ENCODE results near the gene ZBED4. TPM values are rescaled to one million over a fixed set of nuclear protein-coding genes. Genes with fewer than 3 reads are reported as not detected.

The ZBED4 gene
- total RNA-seq, 1 donor from 2014 or later: 11.0 TPM

- DNase-seq (ENCODE audit: low read depth in 2 of 2): no peak
These were observed 68.0 kb downstream of the ZBED4 start for GRCh38 chr22:49921508-49922278.

DNA sequence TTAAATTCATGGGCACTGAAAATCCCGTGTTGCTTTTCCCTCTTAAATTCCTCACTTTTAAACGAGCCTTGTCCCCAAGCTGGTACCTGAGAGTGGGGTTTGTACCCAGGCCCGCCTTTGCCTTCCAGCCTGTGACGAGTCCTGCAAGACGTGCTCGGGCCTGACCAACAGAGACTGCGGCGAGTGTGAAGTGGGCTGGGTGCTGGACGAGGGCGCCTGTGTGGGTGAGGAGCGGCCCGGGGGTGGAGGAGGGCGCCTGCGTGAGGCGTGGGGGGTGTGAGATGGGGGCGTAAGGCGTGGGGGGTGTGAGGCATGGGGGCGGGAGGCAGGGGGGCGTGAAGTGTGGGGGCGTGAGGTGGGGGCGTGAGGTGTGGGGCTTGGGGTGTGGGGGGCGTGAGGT, 68.8 kb downstream of the ZBED4 start:
- no peak for DNase-seq (ENCODE audit: low read depth in 2 of 2)

DNA sequence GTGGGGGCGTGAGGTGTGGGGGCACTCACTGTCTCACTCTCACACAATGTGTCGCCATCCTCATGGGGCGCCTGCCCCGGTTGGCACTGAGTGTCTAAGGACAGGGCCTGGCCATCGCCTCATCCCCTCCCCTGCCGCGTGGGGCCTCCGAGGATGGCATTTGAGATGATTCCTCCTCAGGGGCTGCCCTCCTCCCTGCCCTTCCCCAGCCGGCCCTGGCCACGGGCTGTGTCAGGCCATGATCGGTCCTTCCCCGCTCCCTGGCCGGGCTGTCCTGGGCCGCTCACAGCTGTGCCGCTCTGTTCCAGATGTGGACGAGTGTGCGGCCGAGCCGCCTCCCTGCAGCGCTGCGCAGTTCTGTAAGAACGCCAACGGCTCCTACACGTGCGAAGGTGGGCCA, 69.3 kb downstream of the ZBED4 start:
- DNase-seq (ENCODE audit: low read depth in 2 of 2): no peak

DNA sequence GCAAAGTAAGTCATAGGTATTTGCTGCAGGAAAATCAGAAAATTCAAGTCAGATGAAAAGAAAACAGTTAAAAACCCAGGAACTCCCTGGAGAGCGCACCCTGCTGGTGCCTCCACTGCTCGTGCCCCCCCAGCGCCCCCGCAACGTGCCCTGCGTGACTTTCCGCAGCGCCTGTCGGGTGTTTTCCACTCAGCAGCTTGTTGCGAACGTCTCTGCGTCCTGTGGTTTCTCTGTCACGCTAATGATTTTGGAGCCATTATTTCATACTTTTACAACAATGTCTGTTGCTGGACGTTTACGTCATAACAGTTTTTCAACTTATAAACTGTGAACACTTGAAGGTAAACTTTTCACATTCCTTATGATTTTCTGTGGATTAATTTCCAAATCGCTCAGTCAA, 69.8 kb downstream of the ZBED4 start:
- DNase-seq (ENCODE audit: low read depth in 2 of 2): no peak

- DNase-seq (ENCODE audit: low read depth in 2 of 2): no peak
These were observed 70.6 kb downstream of the ZBED4 start for GRCh38 chr22:49924113-49924833.

- no peak for DNase-seq (ENCODE audit: low read depth in 2 of 2)
These were observed 72.0 kb downstream of the ZBED4 start for GRCh38 chr22:49925525-49926128.

- no peak for DNase-seq (ENCODE audit: low read depth in 2 of 2)
These were observed 73.3 kb downstream of the ZBED4 start for GRCh38 chr22:49926916-49927315.

DNA sequence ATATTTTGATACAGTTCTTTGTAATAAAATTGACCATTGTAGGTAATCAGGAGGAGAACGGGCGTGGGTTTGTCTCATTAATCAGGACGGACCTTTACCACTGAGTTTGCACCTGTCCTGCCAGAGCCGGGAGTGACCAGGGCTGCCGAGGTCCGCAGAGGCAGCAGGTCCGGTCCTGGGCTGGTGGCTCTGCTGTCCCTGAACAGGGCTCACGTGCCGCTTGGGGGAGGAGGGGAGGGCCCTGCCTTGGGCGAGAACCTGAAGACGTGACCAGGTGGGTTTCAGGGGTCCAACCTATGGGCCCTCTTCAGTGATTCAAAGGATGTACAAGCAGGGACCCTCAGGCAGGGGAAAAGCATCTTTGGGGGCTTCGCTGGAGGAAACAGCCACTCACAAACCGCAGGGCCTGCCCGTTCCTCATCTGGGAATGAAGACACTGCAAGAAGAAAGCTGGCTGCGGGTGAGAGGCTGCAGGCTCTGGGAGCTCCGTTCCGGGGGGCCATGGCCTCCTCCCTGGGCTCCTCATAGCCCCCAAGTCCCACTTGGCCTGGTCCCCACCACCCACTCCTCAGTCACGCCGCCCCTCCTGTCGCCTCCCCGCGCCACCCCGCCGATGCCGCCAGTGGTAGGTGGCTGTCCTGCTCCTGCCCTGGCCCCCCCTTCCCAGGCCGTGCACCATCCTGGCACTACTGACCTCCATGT, 74.0 kb downstream of the ZBED4 start:
- no peak for DNase-seq (ENCODE audit: low read depth in 2 of 2)

GRCh38 chr22:49928185-49928495, 74.5 kb downstream of the ZBED4 start:
- no peak for DNase-seq (ENCODE audit: low read depth in 2 of 2)

DNA sequence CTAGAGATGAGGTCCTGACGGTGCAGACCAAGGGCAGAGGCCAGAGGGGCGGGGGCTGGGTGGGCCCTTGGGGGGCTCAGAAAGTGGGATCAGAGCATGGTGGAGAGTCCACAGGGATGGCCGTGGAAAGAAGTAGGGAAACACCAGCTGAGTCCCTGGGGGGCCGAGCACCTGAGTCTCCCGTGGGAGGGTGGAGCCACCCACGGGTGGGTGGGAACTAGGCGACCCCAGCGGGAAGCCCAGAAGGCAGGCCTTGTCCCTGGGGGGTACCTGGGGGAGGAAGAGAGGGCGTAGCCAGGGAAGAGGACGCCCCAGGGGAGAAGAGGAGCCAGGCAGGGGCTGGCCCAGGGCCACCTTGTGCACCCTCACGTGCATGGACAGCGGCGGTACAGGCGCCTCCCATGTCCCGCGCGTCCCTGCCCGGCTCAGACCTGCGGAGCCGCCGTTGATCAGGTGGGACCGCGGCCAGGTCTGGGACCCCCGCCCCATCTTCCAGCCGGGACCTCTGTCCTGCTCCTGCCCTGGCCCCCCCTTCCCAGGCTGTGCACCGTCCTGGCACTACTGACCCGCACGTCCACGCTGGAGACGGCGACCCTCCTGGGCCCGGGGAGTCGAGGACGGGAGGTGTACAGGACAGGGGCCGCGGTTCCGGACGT, 75.0 kb downstream of the ZBED4 start:
- DNase-seq (ENCODE audit: low read depth in 2 of 2): no peak

DNA sequence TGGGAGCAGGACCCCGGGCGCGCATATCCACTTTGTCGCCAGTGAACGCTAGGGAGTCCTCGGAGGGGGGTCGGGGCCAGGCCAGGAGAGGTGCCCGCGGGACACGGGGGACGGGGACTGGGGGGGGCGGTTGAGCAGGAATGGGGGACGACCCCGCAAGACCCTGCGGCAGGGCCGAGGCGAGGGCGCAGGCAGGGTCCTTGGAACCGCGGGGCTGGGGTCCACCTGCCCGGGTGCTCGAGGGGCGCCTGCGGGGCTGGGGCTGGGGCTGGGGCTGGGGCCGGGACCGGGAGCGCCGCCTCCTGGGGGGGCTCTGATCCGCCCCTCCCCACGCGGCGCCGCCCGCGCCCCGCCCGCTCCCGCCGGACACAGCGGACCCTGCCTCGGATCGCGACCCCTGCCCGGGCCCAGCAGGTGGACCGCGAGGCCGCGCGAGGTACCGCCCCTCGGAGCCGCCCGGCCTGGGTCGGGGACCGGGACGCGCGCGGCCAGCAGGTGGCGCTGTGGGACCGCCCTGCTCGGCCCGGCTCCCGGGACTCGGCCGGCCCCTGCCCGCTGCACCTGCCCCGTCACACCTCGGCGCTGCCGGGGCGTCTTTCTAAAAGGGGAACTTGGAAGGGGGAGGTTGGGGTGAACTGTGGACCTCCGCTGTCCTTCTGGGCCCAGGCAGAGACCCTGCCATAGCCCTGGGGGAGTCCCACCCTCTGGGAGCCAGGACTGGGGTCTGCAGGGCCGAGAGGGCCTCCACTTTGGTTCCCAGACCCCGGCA, 75.8 kb downstream of the ZBED4 start:
- peak in 1 of 2 donors; percentile 48 for DNase-seq (ENCODE audit: low read depth in 2 of 2)

DNA sequence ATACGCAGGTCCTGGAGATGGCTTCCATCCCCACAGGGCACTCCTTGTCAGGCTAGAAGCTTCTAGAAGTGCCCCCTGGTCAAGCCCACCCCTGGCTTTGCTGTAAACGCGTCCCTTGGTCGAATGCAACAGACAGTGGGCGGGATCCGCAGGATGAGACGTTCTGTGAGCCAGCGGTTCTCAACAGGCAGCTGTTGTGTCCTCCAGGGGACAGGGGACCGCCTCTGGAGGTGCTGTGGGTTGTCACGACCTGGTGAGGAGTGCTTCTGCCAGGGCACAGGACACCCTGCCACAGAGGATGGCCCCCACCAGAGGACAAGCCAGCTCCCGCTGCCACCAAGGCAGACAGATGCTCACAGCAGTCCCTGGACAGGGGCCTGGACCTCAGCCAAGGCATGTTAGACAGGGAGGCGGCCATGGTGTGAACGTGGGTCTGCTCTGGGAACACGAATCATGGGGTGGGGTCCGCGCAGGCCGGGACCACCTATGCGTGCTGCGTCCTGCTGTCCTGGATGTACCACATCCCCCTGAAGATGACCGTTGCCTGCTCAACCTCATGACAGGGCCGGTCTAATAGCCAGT, 76.4 kb downstream of the ZBED4 start:
- peak in 1 of 2 donors; percentile 24 for DNase-seq (ENCODE audit: low read depth in 2 of 2)

DNA sequence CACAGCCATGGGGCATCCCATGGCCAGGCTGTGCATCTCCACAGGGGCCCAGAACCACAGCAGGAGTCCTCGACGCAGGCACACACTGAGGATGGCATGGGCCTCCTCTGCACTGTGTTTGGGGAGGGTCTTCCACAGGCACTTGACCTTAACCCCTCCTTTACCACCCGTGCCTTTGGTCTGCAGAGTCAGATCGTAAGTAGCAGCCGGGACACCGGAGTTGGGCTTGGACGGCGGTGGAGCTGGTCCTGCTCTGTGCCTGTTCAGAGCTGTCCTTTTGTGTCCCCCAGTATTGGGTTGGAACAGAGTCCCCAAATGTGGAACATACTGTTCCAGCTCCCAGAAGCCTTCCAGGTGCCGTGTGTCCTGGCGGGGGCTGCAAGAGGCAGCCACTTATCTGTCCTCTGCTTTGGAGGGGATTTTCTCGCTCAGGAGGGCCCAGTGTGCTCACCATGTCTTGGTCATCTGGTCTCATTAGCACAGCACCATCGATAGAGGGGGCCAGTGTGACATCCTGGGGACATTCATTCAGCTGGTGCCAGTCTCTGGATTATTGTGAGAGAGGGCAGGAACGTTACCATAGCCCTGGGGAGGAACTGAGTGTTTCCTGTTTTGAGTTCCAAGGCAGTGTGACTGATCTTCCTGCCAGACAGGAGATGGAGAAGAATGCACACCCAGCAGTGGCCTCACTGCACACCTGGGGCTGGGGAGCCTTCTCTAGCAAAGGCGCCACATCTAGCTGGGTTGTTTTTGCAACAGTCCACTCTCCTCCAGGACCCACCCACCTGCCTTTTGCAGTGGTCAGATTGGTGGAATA, 77.2 kb downstream of the ZBED4 start:
- DNase-seq (ENCODE audit: low read depth in 2 of 2): peak; percentile 86 to 98

GRCh38 chr22:49933236-49934159, 79.9 kb downstream of the ZBED4 start:
- no peak for DNase-seq (ENCODE audit: low read depth in 2 of 2)

DNA sequence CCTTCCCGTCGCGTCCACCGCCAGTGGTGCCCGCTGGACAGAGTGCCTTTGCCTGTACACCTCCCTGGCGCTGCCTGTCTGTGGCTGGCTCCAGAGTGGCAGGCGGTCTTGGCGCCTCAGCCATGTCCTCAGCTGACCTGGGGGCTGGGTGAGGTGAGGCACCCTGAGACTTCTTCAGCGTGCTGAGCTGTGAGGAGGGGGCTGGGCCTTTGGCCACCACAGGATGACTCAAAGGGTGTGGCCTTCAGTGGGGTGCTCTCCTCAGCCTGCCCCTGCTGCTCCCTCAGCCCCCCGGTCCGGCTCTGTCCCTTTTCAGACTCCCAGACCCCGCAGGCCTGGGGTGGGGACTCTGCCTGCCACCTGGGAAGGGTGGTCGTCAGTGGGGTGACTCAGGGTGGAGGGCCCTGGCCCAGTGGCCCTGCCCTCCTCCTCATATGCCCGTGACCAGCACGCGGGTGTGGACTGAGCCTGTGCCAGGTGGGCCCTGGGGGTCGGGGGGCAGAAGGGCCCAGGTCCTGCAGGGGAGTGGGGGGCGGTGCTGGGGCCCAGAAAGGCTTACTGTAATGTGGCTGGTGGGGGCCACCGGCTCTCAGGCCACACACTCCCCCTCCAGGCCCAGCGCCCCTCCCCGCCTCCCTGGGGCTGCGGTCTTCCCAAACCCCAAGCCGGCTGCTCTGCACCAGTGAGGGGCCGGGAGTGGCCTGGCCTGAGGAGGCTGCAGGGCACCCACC, 80.7 kb downstream of the ZBED4 start:
- peak in 1 of 2 donors; percentile 47 for DNase-seq (ENCODE audit: low read depth in 2 of 2)

DNA sequence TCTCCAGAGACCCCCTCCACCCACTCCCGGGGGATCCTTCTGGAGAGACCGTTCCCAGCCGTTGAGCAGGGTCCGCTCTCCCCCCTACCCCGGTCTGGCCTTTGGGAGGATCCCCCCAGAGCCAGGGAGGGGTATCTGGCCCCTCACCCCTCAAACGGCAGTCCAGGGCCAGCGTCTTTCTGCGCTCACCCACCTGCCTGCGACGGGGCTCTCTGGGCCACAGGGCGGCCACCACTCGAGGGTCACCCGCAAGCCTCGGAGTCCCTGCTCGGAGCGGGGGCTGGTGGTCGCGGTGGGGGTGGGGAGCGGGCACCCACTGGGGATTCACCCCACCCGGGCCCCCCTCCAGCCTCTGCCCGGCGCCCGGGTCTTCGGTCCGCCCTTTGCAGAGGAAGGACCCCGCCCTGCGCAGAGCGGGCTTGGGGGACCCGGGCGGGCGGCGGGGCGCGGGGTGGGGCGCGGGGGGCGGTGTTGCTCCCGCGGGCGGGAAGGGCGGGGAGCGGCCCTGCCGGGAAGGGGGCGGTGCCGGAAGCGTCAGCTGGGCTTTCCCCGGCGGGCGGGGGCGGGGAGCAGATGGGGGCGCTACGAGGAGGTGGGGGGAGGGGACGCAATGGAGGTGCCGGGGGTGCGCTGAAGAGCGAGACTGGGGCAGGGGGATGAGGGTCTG, 81.4 kb downstream of the ZBED4 start:
- peak in 1 of 2 donors; percentile 66 for DNase-seq (ENCODE audit: low read depth in 2 of 2)

DNA sequence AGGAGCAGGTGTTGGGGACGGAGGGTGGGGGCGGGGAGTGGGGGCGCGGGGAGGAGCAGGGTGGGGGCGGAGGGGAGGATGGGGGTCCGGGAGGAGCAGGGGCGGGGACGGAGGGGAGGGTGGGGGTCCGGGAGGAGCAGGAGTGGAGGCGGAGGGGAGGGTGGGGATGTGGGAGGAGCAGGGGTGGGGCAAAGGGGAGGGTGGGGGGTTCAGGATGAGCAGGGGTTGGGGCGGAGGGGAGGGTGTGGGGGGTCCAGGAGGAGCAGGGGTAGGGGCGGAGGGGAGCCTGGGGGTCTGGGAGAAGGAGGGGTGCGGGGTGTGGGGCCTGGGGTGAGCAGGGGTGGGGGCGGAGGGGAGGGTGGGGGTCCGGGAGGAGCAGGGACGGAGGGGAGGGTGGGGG, 81.9 kb downstream of the ZBED4 start:
- DNase-seq (ENCODE audit: low read depth in 2 of 2): peak; percentile 46 to 88

All from dermis microvascular lymphatic vessel endothelial cell (primary cell).